HG03378 (cell line): ENCODE results near the gene ADISSP.

Source experiments
- ATAC-seq: cut with Tn5 transposase; IDR thresholded peaks from one replicate; pipeline ENCODE4 v1.9.1; 2021; ENCODE audit warnings: mild to moderate bottlenecking, moderate library complexity; ENCODE audit not compliant: unreplicated experiment

Gene ADISSP

DNA sequence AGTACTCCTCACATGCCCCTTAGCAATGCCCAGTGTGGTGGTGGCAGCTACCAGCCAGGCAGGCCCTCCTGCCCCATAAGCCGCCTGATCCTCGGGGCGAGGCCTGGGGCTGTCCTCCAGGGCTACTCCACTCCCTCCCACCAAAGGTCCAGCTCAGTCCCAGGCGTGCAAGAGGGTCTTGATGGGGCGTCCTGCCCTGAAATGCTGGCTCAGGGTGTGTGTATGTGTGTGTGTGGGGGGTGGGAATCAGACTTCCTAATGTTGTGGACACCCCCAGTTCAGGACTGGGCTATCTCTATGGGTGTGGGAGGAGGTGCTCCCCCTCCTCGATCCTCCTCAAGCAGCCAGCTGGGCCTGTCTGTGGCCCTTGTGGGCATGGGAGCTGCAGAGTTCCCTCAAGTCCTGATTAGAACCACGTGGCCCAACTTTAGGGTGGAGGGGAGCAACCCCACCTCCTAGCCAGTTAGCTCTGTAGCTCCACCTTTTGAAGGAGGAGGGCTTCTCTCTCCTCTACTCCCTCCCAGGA lies 27.6 kb downstream of the ADISSP start:
- no peak for ATAC-seq

DNA sequence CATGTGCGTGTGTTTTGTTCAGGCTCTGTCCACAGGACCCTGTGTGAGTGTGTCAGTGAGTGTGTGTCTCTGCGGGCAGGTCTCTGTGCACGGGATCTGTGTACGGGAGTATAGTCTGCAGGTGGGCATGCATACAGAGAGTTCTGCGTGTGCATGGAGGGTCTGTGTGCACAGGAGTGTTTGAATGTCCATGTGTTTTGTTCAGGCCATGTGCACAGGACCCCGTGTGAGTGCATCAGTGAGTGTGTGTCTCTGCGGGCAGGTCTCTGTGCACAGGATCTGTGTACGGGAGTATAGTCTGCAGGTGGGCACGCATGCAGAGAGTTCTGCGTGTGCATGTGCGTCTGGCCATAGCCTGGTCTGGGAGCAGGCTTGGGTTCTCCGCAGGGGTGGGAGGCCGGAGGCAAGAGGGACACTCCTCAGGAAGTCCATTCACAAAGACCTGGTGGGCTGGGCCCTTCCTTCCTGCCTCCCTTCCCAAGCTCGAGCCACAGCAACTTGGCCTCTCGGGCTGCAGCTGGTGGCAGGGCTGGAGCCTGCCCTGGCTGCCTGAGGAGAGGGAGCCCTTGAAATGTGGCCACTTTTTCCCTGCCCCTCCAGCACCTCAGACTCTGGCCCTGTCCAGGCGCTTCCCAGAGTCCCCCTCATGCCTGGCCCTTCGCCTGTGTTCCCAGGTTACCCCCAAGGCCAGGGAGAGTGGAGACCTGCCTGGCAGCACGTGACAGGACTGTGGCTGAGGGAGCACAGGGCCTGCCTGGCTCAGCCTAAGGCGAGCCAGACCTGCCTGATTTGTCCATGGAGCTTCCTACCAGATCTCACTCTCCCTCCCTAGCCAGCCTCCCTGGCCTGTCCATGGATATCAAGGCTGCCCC lies 28.3 kb downstream of the ADISSP start:
- no peak for ATAC-seq

GRCh38 chr20:3738111-3739053 lies 29.2 kb downstream of the ADISSP start:
- ATAC-seq = no peak

- no peak for ATAC-seq
Measured at GRCh38 chr20:3735768-3736167, 31.8 kb downstream of the ADISSP start.

- no peak for ATAC-seq
Measured at GRCh38 chr20:3734111-3734843, 33.3 kb downstream of the ADISSP start.

- no peak for ATAC-seq
Measured at GRCh38 chr20:3733119-3733995, 34.2 kb downstream of the ADISSP start.

DNA sequence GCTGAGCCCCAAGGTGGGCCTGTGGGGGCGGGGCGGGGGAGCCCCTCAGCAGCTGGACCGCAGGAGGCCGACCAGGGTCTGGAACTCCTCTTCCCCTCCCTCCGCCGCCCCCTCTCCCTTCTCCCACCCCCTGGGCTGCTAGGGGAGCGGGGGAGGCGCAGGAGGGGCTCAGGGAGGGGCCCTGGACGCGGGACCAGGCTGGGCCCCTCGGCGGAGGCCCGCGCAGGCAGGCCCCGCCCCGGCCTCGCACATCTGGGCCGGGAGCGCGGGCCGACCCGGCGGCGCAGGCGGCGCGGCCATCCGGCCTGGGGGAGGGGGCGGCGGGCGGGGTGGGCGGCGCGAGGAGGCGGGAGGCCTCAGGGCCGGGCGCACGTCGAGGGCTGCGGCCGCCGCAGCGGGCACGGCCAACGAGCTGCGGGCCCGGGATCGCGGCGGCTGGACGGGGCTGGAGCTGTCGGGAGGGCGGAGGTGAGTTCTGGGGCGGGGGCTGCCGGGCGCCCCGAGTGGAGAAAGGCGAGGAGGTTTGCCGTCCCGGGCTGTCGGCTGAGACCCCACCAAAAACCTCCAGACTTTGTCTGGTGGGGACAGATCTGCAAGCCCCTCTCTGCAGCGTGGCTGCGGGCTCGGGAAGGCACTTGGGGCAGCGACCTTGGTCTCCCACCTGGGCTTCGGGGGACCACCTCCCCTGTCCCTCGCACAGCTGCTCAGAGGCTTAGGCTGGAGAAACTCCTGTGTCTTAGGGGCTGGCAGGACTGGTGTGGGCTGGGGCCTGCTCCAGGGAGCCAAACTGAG lies 35.0 kb downstream of the ADISSP start, which contains the start of gene HSPA12B:
Gene HSPA12B, plus strand, starts transcription at position 359 of the 792 bp plus-strand sequence. CDS start 5,990 bp downstream, outside the sequence.
- ATAC-seq = no peak

- ATAC-seq = no peak
Measured at GRCh38 chr20:3731944-3732326, 35.6 kb downstream of the ADISSP start.

DNA sequence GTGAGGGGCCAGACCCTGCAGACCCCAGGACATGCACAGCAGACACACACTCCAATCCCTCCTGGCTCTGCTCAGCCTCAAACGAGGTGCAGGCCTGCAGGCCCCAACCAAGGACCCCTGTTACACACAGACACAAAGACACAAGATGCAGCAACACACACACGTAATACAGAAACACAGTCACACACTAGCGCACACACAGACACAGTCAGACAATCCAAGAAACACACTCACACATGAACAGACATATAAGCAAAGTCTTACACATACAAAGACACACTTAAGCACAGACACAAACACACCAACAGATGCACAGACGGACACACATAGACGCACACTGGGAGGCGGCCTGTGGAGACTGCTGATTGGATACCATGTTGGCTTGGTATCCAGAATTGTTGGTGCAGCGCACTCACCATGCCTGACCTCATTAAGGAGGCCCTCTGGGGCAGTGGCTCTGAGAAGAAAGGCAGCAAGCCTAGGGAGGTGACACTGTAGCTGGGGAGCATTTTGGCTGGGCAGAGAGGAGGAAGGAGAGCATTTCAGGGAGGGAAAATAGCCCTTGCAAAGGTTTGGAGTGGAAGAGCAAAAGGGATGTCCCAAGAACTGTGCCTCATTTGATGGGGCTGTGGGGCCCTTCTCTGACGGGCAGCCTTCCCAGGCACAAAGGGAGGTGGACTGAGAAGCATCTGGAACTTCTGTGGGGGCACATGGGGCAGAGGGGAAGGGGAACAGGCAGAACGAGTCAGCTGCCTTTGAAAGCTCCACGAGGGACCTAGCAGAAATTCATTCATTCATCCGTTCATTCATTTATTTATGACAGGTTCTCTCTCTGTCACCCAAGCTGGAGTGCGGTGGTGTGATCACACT lies 36.5 kb downstream of the ADISSP start:
- ATAC-seq = no peak

DNA sequence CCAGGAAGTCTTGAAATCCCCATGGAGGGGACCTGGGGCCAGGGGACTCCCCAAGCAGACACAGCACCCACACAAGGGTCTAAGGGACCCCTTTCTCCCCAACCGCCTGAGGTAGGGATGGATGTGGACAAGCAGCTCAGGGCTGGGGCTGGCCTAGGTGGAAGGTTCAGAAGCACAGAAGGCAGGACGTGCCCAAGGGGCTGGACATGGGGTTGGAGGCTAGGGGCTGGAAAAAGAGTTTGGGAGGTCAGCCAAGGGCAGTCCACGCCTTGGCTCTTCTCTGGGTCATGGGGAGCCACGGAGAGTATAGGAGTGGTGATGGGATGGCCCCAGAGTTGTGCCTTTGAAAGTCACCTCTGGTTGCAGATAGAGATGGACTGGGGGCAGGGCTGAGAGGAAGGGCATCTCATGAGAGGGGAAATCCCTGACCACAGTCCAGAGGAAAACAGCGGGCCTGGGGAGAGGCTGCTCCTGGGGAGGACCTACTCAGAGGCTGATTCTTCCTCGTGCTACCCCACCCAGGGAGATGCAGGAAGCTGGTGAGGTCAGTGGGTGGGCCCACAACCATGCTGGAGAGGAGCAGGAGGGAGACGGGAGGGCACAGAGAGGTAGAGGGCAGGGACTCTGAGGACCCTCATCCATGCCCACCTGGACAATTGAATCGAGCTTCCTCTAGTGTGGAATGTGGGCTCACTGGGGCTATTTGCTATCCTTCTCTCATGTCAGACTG lies 37.6 kb downstream of the ADISSP start:
- ATAC-seq = no peak

GRCh38 chr20:3729378-3729777 lies 38.2 kb downstream of the ADISSP start:
- no peak for ATAC-seq

- no peak for ATAC-seq
Measured at GRCh38 chr20:3728876-3729275, 38.7 kb downstream of the ADISSP start.

GRCh38 chr20:3728354-3728753 lies 39.2 kb downstream of the ADISSP start:
- ATAC-seq = no peak

GRCh38 chr20:3727401-3728021 lies 40.0 kb downstream of the ADISSP start:
- no peak for ATAC-seq

GRCh38 chr20:3724356-3724755 lies 43.2 kb downstream of the ADISSP start:
- ATAC-seq = no peak

DNA sequence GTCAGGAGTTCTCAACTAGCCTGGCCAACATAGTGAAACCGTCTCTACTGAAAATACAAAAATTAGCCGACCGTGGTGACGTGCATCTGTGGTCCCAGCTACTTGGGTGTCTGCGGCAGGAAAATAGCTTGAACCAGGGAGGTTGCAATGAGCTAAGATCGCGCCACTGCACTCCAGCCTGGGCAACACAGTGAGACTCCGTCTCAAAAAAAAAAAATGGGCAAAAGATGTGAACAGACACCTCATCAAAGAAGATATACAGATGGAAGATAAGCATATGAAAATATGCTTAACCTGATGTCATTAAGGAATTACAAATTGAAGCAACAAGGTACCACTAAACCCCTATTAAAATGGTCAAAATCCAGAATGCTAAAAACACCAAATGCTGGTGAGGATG lies 44.3 kb downstream of the ADISSP start:
- no peak for ATAC-seq

DNA sequence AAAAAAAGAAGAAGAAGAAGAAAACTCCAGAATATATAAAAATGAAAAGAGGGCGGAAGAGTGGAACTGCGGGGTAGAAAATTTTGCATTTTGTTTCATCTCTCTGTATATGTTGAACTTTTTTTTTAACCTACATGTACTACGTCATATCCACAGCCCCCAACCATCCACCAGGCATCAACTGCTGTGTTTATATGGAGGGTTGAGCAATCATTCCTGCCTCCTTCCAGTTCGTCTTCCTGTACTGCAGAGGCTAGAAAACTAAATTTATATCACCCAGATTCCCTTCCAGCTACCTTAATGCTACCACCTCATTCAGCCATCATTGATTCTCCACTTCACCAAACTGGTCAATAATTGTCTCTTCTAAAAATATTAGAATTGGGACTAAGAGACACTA lies 45.6 kb downstream of the ADISSP start:
- ATAC-seq = no peak
